Measurements from ENCODE around the gene CRYL1.

DNA sequence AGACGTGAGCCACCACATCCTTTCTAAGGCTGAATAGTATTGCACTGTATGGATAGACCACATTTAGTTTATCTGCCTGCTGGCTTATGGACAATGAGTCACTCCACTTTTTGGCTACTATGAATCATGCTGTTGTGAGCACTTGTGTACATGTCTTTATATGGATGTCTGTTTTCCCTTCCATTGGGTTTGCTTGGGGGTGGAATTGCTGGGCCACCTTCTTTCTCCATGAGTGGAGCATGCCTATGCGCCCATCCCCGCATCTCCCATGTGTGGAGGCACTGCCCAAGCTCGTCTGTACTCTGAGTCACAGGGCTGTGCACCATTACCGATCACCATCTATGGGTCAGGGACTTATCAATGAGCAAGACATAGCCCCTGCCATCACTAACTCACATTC is 166.3 kb downstream of the CRYL1 start:
- TF ChIP-seq, protein P1, sequence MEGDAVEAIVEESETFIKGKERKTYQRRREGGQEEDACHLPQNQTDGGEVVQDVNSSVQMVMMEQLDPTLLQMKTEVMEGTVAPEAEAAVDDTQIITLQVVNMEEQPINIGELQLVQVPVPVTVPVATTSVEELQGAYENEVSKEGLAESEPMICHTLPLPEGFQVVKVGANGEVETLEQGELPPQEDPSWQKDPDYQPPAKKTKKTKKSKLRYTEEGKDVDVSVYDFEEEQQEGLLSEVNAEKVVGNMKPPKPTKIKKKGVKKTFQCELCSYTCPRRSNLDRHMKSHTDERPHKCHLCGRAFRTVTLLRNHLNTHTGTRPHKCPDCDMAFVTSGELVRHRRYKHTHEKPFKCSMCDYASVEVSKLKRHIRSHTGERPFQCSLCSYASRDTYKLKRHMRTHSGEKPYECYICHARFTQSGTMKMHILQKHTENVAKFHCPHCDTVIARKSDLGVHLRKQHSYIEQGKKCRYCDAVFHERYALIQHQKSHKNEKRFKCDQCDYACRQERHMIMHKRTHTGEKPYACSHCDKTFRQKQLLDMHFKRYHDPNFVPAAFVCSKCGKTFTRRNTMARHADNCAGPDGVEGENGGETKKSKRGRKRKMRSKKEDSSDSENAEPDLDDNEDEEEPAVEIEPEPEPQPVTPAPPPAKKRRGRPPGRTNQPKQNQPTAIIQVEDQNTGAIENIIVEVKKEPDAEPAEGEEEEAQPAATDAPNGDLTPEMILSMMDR (IDR thresholded peaks at IDR 0.05), result no peak
- peak in 1 of 2 donors; percentile 72 for TF ChIP-seq POLR2AphosphoS5 (IDR thresholded peaks at IDR 0.05; ENCODE audit: insufficient read depth in 1 of 2, low read depth in 1 of 2)

Measured in vagina (tissue), 2 donors.